Stimulated activated CD8-positive, alpha-beta memory T cell treated with anti-CD3 and anti-CD28 coated beads, Interleukin-7, amount 100 ng/mL, for 1 hour (primary cell): ENCODE data around the gene EDAR.

Source experiments
- DNase-seq, 2 donors: peaks; one replicate each; pipeline ENCODE4 v3.0.0-alpha.2; 2020; ENCODE audit warnings: low read depth in 2 of 2

Gene EDAR

GRCh38 chr2:108854484-108854883, 134.5 kb downstream of the EDAR start:
- DNase-seq, result no peak

- no peak for DNase-seq
Observed at GRCh38 chr2:108853421-108853820, 135.6 kb downstream of the EDAR start.

GRCh38 chr2:108852375-108852774, 136.6 kb downstream of the EDAR start:
- DNase-seq, result no peak

- DNase-seq, result no peak
Observed at GRCh38 chr2:108847000-108847399, 142.0 kb downstream of the EDAR start.

GRCh38 chr2:108845923-108846322, 143.1 kb downstream of the EDAR start:
- no peak for DNase-seq
